MV-4-11 (cell line): Measurements from ENCODE around the gene ANKRD1.
"Not testable (repeated sequence)": the region's sequence is repeated elsewhere in the genome, so short reads cannot be mapped to it uniquely, and the experiment has no call there.

Experiments
- DNase-seq: peaks from one replicate; lab custom pipeline; 2025; lab: John Stamatoyannopoulos, UW

ANKRD1 gene

GRCh38 chr10:90912174-90912573 is 8.7 kb downstream of the ANKRD1 start:
- no peak for DNase-seq

DNA sequence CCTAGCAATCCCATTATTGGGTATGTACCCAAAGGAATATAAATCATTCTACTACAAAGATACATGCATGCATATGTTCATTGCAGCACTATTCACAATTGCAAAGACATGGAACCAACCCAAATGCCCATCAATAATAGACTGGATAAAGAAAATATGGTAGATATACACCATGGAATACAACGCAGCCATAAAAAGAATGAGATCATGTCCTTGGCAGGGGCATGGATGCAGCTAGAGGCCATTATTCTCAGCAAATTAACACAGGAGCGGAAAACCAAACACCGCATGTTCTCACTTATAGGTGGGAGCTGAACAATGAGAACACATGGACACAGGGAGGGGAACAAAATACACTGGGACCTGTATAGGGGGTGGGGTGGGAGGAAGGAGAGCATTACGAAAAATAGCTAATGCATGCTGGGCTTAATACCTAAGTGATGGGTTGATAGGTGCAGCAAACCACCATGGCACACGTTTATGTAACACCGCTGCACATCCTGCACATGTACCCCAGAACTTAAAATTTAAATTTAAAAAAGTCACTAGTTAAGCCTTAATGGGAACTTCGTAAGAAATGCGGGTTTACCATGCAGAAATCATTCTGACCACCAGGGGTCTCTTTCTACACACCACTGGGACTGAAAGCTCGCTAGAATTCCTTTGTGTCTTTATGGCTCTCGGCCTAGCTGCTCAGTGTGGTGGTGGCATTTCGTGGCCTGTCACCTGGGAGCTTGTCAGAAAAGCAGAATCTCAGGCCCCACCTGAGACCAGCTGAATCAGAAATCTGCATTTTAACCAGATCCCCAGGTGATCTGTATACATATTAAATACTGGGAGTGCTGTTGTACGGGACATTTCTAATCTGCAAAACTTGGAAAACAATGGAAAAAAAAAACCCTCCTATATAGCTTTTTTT is 9.5 kb downstream of the ANKRD1 start:
- peak; percentile 71 for DNase-seq

DNA sequence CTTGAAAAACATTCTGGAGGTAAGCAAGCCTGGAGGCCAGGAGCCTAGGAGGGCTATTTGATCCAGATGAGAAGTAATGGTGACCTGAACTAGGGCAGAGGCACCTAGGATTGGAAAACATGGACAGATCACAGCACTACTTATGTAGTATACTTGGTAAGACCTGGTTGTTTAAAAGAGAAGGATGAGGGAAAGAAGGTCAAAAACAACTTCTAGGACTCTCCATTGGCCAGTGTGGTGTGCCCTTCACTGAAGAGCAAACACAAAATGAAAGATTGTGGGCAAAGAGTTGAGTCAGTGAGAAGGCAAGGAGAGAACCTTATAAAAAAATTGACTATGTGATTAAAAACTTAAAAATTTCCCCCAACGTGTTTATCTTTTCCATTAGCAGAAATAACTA is 14.3 kb downstream of the ANKRD1 start:
- no peak for DNase-seq

DNA sequence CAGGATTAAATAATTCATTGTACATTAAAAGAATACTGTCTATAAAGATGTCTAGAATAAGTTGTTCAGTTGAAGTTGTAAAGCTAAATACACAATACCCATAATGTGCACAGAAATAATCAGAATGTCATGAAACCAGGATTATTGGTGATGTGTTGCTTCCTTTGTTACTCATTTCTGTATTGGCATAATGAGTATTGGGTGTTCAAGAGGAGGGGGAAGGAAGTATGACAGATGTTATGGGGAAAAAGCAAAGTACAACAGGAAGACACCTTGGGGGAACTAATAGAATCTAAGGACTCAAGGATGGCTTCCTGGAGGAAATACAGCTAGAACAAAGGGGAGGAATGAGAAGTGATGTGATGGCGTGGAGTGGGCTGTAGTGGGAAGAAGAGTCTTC is 15.0 kb downstream of the ANKRD1 start:
- no peak for DNase-seq

GRCh38 chr10:90896916-90897315 is 24.0 kb downstream of the ANKRD1 start:
- not testable (repeated sequence) for DNase-seq

GRCh38 chr10:90893190-90893589 is 27.7 kb downstream of the ANKRD1 start:
- DNase-seq = no peak

DNA sequence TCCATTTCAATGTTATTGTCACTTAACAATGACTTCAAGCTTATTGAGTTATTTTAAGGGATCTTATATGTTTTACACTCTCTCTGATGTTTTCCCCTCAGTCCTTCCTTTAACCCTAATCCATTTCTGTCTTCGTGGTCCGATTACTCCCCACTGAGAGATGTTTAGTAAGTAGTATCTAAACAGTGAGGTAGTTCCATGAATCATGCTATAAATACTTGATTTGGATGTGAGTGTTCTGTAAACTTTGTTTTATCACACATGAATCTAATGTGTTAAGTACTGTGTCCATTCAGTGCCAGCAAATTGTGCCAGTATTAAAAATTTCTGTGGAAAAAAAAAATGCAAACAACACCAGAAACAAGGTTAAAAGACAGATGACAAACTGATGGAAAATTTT is 30.5 kb downstream of the ANKRD1 start:
- DNase-seq = no peak

DNA sequence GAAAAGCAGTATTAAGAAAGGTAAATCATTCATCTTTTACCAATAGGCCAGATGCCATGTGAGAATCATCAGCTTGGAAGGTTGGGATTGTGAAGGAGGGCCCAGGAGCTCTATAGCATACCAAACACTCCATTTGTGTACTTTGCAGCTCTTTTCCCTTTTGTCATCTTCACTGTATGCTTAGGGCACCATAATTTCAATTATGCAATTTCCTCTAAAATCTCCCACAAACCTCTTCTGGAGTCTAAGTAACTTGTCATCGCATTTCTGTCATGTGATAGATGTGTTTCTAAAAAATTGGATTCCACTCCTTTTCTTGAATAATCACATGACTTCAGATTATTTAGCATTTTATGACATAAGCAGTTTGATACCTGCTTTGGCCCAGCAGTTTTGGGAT is 31.3 kb downstream of the ANKRD1 start:
- DNase-seq = peak; percentile 52

DNA sequence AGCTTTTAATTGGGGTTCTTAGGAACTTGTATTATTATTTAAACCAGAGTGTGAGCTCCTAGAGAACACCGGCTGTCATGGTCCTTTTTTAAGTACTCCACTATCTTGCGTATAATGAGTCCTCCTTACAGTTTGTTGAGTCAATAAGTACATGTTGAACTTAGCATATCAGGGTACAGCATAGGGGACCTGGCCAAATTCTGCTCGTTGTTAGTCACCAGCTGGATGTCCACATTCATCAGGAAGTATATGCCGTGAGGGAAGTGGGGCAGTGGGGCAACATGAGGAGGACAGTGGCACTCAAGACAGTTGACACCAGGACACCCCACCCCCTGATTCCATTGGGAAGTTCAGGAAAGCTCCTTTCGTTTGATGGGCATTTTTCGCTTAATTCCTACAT is 32.5 kb downstream of the ANKRD1 start:
- no peak for DNase-seq

- peak; percentile 47 for DNase-seq
Observed at GRCh38 chr10:90887555-90887954, 33.3 kb downstream of the ANKRD1 start.

DNA sequence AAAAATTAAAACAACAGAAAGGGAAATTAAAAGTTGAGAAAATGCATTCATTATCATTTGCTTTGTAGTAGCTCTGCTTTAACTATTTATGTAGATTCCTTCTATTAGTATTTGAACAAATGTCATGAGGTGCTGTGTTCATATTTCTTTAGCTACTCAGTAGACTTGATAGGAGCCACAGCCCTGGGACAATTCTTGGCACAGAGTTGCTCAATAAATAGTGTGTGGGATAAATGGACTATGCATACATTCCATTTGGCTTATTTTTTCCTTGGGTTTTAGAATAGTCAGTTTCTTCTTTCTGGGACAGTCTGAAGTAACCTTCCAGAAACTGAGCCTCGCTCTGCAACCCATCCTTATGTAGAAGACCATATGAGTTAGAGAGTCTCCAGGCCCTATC is 35.7 kb downstream of the ANKRD1 start:
- no peak for DNase-seq

GRCh38 chr10:90884431-90884830 is 36.5 kb downstream of the ANKRD1 start:
- DNase-seq = no peak

DNA sequence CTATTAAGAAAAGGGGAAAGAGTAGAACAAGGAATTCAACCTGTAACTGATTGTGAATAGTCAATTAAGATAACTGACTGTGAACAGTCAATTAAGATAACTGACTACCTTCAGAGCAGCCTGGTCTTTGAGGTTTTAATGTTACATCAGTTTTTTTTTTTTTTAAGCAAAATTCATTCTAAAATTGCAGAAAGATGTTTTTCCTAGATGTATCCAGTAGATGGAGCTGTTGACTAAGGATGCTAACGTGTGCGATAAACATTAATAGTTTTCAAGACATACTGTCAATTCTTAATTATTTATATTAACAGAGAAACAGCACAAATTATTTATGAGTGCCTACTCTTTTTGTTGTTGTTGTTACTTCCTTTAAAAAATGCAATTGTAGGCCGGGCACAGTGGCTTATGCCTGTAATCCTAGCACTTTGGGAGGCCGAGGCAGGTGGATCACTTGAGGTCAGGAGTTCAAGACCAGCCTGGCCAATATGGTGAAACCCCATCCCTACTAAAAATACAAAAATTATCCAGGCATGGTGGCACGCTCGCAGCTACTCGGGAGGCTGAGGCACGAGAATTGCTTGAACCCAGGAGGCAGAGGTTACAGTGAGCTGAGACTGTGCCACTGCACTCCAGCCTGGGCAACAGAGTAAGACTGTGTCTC is 40.7 kb downstream of the ANKRD1 start:
- peak; percentile 46 for DNase-seq

GRCh38 chr10:90879062-90879461 is 41.8 kb downstream of the ANKRD1 start:
- DNase-seq = no peak

- peak; percentile 14 for DNase-seq
Observed at GRCh38 chr10:90872648-90873020, 48.3 kb downstream of the ANKRD1 start.

GRCh38 chr10:90871766-90872647 is 48.9 kb downstream of the ANKRD1 start, which contains the start of gene RPP30:
Gene RPP30 (plus strand): TSS chr10:90871974. CDS start chr10:90871987, 13 bp downstream.
- peak; percentile 66 for DNase-seq

DNA sequence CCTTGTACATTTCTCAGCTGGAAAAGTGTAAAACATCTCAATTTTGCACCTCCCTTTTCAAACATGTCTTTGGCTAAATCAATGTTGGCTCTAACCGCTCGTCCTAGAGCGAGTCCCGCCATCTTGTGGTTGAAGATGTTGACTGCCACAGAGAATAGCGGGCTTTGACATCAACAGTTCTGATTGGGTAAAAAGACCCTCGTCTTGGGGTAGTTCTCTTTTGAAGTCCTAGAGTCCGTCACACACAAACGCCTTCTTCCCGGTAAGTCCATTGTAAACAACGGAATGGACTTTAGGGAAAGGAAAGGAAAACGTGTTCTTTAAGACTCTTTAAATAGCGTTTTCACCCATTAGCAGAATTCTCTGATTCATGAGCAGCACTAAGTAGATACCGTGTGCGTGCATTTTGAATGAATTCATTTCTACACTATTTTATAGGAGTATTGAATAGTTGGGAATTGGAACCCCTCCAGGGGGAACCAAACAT is 49.6 kb downstream of the ANKRD1 start:
- DNase-seq = peak; percentile 61

DNA sequence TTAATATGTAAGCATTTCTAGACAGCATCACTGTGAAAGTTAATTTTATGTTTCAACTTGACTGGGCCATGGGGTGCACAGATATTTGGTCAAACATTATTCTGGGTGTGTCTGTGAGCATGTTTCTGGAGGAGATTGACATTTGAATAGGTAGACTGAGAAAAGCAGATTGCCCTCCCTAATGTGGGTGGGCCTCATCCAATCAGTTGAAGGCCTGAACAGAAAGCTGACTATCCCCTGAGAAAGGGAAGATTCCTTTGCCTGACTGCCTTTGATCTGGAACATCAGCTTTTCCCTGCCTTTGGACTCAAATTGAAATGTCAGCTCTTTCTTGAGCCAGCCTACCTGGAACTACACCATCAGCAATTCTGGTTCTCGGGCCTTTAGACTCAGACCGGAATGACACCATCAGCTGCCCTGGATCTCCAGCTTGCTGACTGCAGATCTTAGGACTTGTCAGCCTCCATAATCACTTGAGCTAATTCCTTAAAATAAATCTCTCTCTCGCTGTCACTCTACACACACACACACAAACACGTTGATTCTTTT is 54.8 kb downstream of the ANKRD1 start:
- DNase-seq = no peak

DNA sequence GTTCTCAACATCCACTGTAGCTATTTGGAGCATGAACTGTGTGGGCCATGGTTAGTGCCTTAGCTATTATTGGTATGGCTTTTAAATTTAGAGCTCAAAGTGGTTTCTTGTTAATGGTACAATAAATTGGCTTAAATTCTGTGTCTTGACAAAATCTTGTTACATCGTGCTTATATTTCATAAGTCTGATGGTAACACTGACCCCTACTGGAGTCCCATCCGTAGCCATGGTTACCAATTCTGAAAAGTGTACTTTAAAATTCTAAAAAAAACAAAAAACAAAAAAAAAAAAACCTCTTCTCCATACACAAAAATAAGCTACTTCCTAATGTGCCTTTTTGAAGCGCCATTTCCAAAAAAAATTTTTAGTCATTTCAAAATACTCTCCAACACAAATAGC is 55.5 kb downstream of the ANKRD1 start:
- peak; percentile 24 for DNase-seq

DNA sequence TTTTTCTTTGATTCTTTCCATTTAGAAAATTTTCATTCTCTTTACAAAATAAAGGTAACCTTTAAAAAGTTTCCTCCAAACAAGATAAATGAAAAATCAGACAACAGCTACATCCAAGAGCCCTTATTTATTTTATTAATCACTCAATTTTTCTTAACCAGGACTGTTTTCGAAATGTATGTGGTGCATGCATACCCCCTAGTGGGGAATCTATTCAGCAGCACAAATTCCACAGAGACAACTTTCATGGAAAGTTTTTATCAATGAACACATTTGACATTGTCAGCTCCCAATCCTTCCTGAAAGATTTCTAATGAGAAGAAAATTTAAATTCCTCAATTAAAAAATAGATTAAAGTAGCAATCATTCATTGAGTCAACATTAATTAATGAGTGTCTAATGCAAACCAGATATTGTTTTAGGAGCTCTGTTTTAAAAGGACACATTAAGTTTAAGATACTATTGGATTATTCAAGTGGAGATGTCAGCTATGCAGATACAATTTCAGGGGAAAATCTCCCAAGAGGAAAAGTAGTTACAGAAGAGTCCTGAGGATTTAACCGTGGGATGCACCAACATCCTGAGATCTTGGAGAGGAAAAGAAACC is 57.9 kb downstream of the ANKRD1 start:
- DNase-seq = peak; percentile 32
